ENCODE data around the gene FAR2. TPM values are rescaled to one million over a fixed set of nuclear protein-coding genes. Genes with fewer than 3 reads are reported as not detected.
"Not testable (repeated sequence)": the region's sequence is repeated elsewhere in the genome, so short reads cannot be mapped to it uniquely, and the experiment has no call there.

Gene FAR2
- total RNA-seq, 1 donor from 2014 or later, result 11.3 TPM

GRCh38 chr12:29253906-29254625 is 105.0 kb downstream of the FAR2 start:
- Histone ChIP-seq H3K27me3 (no peaks in the 10 kb centered on the region), H3K4me1 (no peaks in the 10 kb centered on the region), H3K27ac (no peak overlapping the region), H3K4me3 (no peak overlapping the region), H3K9me3 (no peaks in the 10 kb centered on the region), H3K36me3 (no peaks in the 10 kb centered on the region)
- TF ChIP-seq, protein P1, sequence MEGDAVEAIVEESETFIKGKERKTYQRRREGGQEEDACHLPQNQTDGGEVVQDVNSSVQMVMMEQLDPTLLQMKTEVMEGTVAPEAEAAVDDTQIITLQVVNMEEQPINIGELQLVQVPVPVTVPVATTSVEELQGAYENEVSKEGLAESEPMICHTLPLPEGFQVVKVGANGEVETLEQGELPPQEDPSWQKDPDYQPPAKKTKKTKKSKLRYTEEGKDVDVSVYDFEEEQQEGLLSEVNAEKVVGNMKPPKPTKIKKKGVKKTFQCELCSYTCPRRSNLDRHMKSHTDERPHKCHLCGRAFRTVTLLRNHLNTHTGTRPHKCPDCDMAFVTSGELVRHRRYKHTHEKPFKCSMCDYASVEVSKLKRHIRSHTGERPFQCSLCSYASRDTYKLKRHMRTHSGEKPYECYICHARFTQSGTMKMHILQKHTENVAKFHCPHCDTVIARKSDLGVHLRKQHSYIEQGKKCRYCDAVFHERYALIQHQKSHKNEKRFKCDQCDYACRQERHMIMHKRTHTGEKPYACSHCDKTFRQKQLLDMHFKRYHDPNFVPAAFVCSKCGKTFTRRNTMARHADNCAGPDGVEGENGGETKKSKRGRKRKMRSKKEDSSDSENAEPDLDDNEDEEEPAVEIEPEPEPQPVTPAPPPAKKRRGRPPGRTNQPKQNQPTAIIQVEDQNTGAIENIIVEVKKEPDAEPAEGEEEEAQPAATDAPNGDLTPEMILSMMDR (IDR thresholded peaks at IDR 0.05), result no peak
- intact Hi-C loops (cut with DNase I), result no loop called here
- no peak for DNase-seq (ENCODE audit: low spot score in 2 of 2)

DNA sequence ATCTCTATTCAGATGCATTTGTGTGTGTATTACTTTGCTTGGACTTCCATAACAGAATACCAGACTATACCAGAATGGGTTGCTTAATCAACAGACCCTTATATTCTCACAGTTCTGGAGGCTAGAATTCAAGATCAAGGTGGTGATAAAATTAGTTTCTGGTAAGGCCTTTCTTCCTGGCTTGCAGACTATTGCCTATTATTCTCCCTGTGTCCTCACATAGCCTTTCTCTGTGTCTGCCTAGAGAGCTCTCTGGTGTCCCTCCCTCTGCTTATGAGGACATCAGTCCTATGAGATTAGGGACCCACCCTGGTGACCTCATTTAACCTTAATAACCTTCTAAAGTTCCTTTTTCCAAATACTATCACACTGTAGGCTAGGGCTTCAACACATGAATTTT is 106.0 kb downstream of the FAR2 start:
- intact Hi-C loops (cut with DNase I), result no loop called here
- Histone ChIP-seq H3K36me3 (no peaks in the 10 kb centered on the region), H3K27ac (no peak overlapping the region), H3K4me1 (no peaks in the 10 kb centered on the region), H3K4me3 (no peak overlapping the region), H3K27me3 (no peaks in the 10 kb centered on the region), H3K9me3 (no peaks in the 10 kb centered on the region)
- DNase-seq (ENCODE audit: low spot score in 2 of 2), result no peak
- TF ChIP-seq, protein P1 (IDR thresholded peaks at IDR 0.05), result no peak

GRCh38 chr12:29256598-29256997 is 107.5 kb downstream of the FAR2 start:
- no peak for DNase-seq (ENCODE audit: low spot score in 2 of 2)
- no peaks in the 10 kb centered on the region for H3K27me3 ChIP-seq
- H3K36me3 ChIP-seq, result no peaks in the 10 kb centered on the region
- intact Hi-C loops (cut with DNase I), result no loop called here
- H3K4me1 ChIP-seq, result no peaks in the 10 kb centered on the region
- H3K9me3 ChIP-seq, result no peaks in the 10 kb centered on the region
- no peak overlapping the region for H3K4me3 ChIP-seq
- TF ChIP-seq, protein P1 (IDR thresholded peaks at IDR 0.05), result no peak
- no peak overlapping the region for H3K27ac ChIP-seq

DNA sequence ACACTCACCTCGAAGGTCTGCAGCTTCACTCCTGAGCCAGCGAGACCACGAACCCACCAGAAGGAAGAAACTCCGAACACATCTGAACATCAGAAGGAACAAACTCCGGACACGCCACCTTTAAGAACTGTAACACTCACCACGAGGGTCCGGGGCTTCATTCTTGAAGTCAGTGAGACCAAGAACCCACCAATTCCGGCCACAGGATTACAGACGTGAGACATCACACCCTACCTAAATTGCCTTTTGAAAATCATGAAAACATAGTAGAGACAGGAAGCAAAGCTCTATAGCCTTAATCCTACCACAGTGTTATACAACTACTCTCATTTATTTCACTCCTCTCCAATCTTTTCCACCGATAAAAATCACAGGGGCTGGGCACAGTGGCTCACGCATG is 108.6 kb downstream of the FAR2 start:
- H3K27ac ChIP-seq; H3K9me3 ChIP-seq; H3K4me3 ChIP-seq; DNase-seq (ENCODE audit: low spot score in 2 of 2); H3K4me1 ChIP-seq; intact Hi-C loops (cut with DNase I); H3K27me3 ChIP-seq; H3K36me3 ChIP-seq: not testable (repeated sequence)

GRCh38 chr12:29264424-29264823 is 115.3 kb downstream of the FAR2 start:
- Histone ChIP-seq H3K36me3 (no peaks in the 10 kb centered on the region), H3K4me3 (no peak overlapping the region), H3K27ac (no peak overlapping the region), H3K27me3 (no peaks in the 10 kb centered on the region), H3K9me3 (no peaks in the 10 kb centered on the region), H3K4me1 (no peaks in the 10 kb centered on the region)
- TF ChIP-seq, protein P1 (IDR thresholded peaks at IDR 0.05), result no peak
- no peak for DNase-seq (ENCODE audit: low spot score in 2 of 2)
- intact Hi-C loops (cut with DNase I), result no loop called here

DNA sequence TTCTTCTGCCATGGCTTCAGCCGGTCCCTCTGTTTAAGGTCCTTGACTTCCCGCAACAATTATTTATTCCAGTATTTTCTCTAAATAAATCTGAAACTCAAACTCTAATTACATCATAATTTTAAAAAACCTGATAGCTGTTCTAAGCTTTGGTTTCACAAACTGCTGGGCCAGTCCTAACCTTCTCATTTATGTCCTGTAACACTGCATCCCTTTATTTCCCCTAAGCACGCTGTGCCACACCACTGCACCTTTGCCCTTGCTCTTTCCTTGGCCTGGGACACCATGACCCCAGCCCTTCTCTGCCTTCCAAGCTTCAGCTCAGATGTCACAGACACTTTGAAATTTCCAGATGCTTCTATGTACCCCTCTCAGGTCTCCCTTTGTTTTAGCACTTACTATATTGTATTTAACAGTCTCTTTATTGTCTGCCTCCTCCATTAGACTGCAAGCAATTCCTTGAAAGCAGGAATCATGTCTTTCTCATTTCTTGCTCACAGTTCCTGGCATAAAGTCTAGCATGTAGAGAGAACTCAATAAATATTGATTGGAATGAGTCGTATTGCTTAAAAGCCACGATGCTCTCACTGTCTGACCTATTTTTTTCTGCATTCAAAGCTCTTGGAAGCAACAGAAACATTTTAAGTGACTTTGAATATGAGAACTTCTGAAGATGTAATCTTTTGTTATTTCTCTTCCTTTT is 120.8 kb downstream of the FAR2 start:
- Histone ChIP-seq H3K4me3 (no peak overlapping the region), H3K36me3 (no peaks in the 10 kb centered on the region), H3K27me3 (no peaks in the 10 kb centered on the region), H3K4me1 (no peaks in the 10 kb centered on the region), H3K27ac (no peak overlapping the region), H3K9me3 (no peaks in the 10 kb centered on the region)
- no peak for DNase-seq (ENCODE audit: low spot score in 2 of 2)
- intact Hi-C loops (cut with DNase I), result no loop called here
- TF ChIP-seq, protein P1 (IDR thresholded peaks at IDR 0.05), result no peak
